Fibroblast of the aortic adventitia (primary cell): ENCODE results near the gene IL15RA. TPM values are rescaled to one million over a fixed set of nuclear protein-coding genes. Genes with fewer than 3 reads are reported as not detected.

Experiments used
- DNase-seq: peaks from one replicate; pipeline ENCODE4 v3.0.0-alpha.2; 2010; ENCODE audit warnings: low read depth
- H3K4me3 ChIP-seq: 2 replicates; pipeline ENCODE4 v1.5.1; 2011; ENCODE audit warnings: low read depth, mild to moderate bottlenecking, control low read depth, low read length, moderate library complexity
- total RNA-seq: library from RNA; depleted of rRNA; stranded (reverse); fragments of >200 nt; gene quantifications from 2 replicates; pipeline ENCODE4 v1.2.3, GENCODE V29; 2012; ENCODE audit warnings: low replicate concordance
- TF ChIP-seq, protein P1 (sequence below): IDR thresholded peaks from 2 replicates; pipeline ENCODE4 v1.5.1; 2011; ENCODE audit warnings: mild to moderate bottlenecking, low read length, control low read depth, inconsistent platforms; ENCODE audit not compliant: insufficient read depth

The IL15RA gene
- total RNA-seq, 1 donor: 5.7 TPM

- DNase-seq: peak; percentile 67
- TF ChIP-seq, protein P1, sequence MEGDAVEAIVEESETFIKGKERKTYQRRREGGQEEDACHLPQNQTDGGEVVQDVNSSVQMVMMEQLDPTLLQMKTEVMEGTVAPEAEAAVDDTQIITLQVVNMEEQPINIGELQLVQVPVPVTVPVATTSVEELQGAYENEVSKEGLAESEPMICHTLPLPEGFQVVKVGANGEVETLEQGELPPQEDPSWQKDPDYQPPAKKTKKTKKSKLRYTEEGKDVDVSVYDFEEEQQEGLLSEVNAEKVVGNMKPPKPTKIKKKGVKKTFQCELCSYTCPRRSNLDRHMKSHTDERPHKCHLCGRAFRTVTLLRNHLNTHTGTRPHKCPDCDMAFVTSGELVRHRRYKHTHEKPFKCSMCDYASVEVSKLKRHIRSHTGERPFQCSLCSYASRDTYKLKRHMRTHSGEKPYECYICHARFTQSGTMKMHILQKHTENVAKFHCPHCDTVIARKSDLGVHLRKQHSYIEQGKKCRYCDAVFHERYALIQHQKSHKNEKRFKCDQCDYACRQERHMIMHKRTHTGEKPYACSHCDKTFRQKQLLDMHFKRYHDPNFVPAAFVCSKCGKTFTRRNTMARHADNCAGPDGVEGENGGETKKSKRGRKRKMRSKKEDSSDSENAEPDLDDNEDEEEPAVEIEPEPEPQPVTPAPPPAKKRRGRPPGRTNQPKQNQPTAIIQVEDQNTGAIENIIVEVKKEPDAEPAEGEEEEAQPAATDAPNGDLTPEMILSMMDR: no peak
Observed at GRCh38 chr10:5971315-5971832, 6.0 kb downstream of the IL15RA start.

GRCh38 chr10:5970527-5970926 is 6.8 kb downstream of the IL15RA start:
- DNase-seq: no peak
- no peak overlapping the region for H3K4me3 ChIP-seq
- TF ChIP-seq, protein P1: no peak

More at GRCh38 chr10:5971315-5971832, 6.0 kb downstream of the IL15RA start:
- H3K4me3 ChIP-seq: no peak overlapping the region

- TF ChIP-seq, protein P1: no peak
- no peak for DNase-seq
- no peak overlapping the region for H3K4me3 ChIP-seq
Observed at GRCh38 chr10:5970066-5970465, 7.3 kb downstream of the IL15RA start.

- TF ChIP-seq, protein P1: no peak
- no peak for DNase-seq
- no peak overlapping the region for H3K4me3 ChIP-seq
Observed at GRCh38 chr10:5968681-5969453, 8.5 kb downstream of the IL15RA start.

DNA sequence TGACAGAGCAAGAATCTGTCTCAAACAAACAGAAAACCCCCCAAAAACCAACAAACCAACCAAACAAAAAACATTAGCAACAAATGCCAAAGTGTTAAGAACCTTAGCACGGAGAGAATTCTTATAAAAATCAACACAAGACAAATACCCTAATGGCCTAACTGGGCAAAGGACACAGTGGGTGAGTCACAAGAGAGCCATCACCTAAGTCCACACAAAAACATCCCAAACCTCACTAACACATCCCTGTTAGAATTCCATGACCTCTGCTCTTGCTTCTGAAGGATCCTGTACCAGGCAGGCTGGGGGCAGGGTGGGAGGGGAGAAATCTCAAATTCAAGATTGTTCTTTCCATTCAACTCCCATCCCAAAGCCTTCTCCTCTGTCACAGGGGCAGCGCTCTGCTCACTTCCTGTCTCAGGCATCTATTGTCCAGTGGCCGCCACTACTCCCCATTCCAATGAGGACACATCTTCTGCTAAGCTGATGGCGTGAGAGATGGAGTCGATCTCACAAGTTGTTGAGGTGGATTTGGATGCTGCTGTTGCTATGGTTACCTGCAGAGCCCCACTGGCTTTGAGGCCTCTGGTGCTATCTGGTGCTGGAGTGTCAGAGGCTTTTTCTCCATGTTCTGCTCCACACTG is 9.2 kb downstream of the IL15RA start:
- TF ChIP-seq, protein P1: no peak
- H3K4me3 ChIP-seq: no peak overlapping the region
- DNase-seq: no peak

GRCh38 chr10:5965266-5965665 is 12.1 kb downstream of the IL15RA start:
- TF ChIP-seq, protein P1: no peak
- no peak overlapping the region for H3K4me3 ChIP-seq
- DNase-seq: no peak
